K562 (cell line): ENCODE data around the gene LRP2. TPM values are rescaled to one million over a fixed set of nuclear protein-coding genes. Genes with fewer than 3 reads are reported as not detected.
A peak's percentile ranks its signal among the peaks of the same experiment; 100 is the strongest.

Experiments
- E2F3 ChIP-seq: fragments of 250-450 bp; sonication (Bioruptor Pico); IDR thresholded peaks from 2 replicates; pipeline ENCODE4 v1.4.0; 2020; ENCODE audit warnings: mild to moderate bottlenecking
- FOS ChIP-seq: IDR thresholded peaks from 3 replicates; pipeline ENCODE4 v1.6.1; 2011; ENCODE audit not compliant: insufficient read length; ENCODE audit errors: extremely low read depth
- HOXB6 ChIP-seq: fragments of 250-450 bp; sonication (Bioruptor Pico); IDR thresholded peaks from 2 replicates; pipeline ENCODE4 v1.5.1; 2022; ENCODE audit warnings: mild to moderate bottlenecking, borderline replicate concordance
- KDM1A ChIP-seq, 2 experiments: fragments of 450-650 bp; IDR thresholded peaks; 2 replicates each; pipeline ENCODE4 v1.6.1; 2016; ENCODE audit warnings: mild to moderate bottlenecking in 2 of 2
- MIER1 ChIP-seq: fragments of 450-650 bp; IDR thresholded peaks from 2 replicates; pipeline ENCODE4 v1.6.1; 2016; ENCODE audit warnings: antibody characterized with exemption, mild to moderate bottlenecking, low read depth
- TEAD1 ChIP-seq, 2 experiments: fragments of 450-650 bp in 1 of 2; sonication (generic) in 1 of 2; formaldehyde crosslinking; IDR thresholded peaks; 2 replicates each; pipeline versions ENCODE4 v1.4.0 to v1.8.0; 2020 to 2022; ENCODE audit warnings: mild to moderate bottlenecking in 2 of 2, missing genetic modification reagents in 1 of 2
- THRAP3 ChIP-seq: fragments of 450-650 bp; IDR thresholded peaks from 2 replicates; pipeline ENCODE4 v1.6.1; 2016; ENCODE audit warnings: mild to moderate bottlenecking, inconsistent platforms, borderline replicate concordance
- ZNF316 ChIP-seq: fragments of 450-650 bp; IDR thresholded peaks from 2 replicates; pipeline ENCODE4 v1.6.1; 2016
- ZNF318 ChIP-seq, 2 experiments: fragments of 450-650 bp; IDR thresholded peaks; 2 replicates each; pipeline ENCODE4 v1.6.1; 2016; ENCODE audit warnings: mild to moderate bottlenecking in 2 of 2, borderline replicate concordance in 1 of 2, low read depth in 1 of 2, moderate library complexity in 1 of 2
- polyA plus RNA-seq, 8 experiments: library from polyadenylated mRNA; depleted of rRNA in 4 of 8; stranded (reverse) in 5 of 8; unstranded in 3 of 8; fragments of >200 nt; fragmentation: Nextera tagmentation in 2 of 8; fragmentation: Illumina TruSeq in 1 of 8; extraction: Ambion mirVana in 2 of 8; extraction: Trizol in 1 of 8; gene quantifications; 2 replicates each; pipeline versions ENCODE4 v1.2.1 to v1.2.3, GENCODE V29; 2011 to 2014; ENCODE audit warnings: inconsistent platforms in 1 of 8, missing spikeins in 1 of 8
- total RNA-seq, 7 experiments: library from RNA; depleted of rRNA in 6 of 7; stranded (reverse); fragments of >200 nt in 6 of 7; fragmentation: Illumina TruSeq in 2 of 7; extraction: Trizol in 2 of 7; gene quantifications; 2 replicates each; pipeline versions ENCODE4 v1.2.1 to v1.2.3, GENCODE V29; 2011 to 2021; ENCODE audit warnings: low replicate concordance in 1 of 7
- TF ChIP-seq, protein P1 (sequence below): fragments of 450-650 bp; formaldehyde crosslinking; IDR thresholded peaks from 2 replicates; pipeline ENCODE4 v1.4.0; 2020; ENCODE audit warnings: mild to moderate bottlenecking
- TF ChIP-seq, protein P2 (sequence below): sonication (generic); formaldehyde crosslinking; IDR thresholded peaks from 2 replicates; pipeline ENCODE4 v1.8.0; 2023; ENCODE audit warnings: missing genetic modification reagents, mild to moderate bottlenecking, borderline replicate concordance
- TF ChIP-seq, protein P3 (sequence below): fragments of 250-450 bp; sonication (Bioruptor Pico); IDR thresholded peaks from 2 replicates; pipeline ENCODE4 v1.5.1; 2021; ENCODE audit warnings: mild to moderate bottlenecking

LRP2 gene
- total and polyA plus RNA-seq, 9 of the 15 experiments (the other 6 are each of a cell fraction or from before 2014, with no cell fraction given), result 0.04 to 0.18 (median 0.11) TPM; not detected in 1

GRCh38 chr2:169372561-169372960 lies 10.2 kb upstream of the LRP2 start (continued):
- TF ChIP-seq ZNF318 (IDR thresholded peaks at IDR 0.05; ENCODE audit: borderline replicate concordance in 1 of 2, low read depth in 1 of 2) (no peak), THRAP3 (no peak), E2F3 (no peak), HOXB6 (CRISPR knock-in tag) (no peak), ZNF316 (peak; percentile 73), TEAD1 (CRISPR knock-in tag; IDR thresholded peaks at IDR 0.05) (no peak), KDM1A (IDR thresholded peaks at IDR 0.05) (no peak), MIER1 (no peak), FOS (no peak)
- TF ChIP-seq, protein P1, sequence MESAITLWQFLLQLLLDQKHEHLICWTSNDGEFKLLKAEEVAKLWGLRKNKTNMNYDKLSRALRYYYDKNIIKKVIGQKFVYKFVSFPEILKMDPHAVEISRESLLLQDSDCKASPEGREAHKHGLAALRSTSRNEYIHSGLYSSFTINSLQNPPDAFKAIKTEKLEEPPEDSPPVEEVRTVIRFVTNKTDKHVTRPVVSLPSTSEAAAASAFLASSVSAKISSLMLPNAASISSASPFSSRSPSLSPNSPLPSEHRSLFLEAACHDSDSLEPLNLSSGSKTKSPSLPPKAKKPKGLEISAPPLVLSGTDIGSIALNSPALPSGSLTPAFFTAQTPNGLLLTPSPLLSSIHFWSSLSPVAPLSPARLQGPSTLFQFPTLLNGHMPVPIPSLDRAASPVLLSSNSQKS (CRISPR knock-in tag), result no peak
- TF ChIP-seq, protein P2, sequence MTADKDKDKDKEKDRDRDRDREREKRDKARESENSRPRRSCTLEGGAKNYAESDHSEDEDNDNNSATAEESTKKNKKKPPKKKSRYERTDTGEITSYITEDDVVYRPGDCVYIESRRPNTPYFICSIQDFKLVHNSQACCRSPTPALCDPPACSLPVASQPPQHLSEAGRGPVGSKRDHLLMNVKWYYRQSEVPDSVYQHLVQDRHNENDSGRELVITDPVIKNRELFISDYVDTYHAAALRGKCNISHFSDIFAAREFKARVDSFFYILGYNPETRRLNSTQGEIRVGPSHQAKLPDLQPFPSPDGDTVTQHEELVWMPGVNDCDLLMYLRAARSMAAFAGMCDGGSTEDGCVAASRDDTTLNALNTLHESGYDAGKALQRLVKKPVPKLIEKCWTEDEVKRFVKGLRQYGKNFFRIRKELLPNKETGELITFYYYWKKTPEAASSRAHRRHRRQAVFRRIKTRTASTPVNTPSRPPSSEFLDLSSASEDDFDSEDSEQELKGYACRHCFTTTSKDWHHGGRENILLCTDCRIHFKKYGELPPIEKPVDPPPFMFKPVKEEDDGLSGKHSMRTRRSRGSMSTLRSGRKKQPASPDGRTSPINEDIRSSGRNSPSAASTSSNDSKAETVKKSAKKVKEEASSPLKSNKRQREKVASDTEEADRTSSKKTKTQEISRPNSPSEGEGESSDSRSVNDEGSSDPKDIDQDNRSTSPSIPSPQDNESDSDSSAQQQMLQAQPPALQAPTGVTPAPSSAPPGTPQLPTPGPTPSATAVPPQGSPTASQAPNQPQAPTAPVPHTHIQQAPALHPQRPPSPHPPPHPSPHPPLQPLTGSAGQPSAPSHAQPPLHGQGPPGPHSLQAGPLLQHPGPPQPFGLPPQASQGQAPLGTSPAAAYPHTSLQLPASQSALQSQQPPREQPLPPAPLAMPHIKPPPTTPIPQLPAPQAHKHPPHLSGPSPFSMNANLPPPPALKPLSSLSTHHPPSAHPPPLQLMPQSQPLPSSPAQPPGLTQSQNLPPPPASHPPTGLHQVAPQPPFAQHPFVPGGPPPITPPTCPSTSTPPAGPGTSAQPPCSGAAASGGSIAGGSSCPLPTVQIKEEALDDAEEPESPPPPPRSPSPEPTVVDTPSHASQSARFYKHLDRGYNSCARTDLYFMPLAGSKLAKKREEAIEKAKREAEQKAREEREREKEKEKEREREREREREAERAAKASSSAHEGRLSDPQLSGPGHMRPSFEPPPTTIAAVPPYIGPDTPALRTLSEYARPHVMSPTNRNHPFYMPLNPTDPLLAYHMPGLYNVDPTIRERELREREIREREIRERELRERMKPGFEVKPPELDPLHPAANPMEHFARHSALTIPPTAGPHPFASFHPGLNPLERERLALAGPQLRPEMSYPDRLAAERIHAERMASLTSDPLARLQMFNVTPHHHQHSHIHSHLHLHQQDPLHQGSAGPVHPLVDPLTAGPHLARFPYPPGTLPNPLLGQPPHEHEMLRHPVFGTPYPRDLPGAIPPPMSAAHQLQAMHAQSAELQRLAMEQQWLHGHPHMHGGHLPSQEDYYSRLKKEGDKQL (CRISPR knock-in tag), result no peak
- TF ChIP-seq, protein P3, sequence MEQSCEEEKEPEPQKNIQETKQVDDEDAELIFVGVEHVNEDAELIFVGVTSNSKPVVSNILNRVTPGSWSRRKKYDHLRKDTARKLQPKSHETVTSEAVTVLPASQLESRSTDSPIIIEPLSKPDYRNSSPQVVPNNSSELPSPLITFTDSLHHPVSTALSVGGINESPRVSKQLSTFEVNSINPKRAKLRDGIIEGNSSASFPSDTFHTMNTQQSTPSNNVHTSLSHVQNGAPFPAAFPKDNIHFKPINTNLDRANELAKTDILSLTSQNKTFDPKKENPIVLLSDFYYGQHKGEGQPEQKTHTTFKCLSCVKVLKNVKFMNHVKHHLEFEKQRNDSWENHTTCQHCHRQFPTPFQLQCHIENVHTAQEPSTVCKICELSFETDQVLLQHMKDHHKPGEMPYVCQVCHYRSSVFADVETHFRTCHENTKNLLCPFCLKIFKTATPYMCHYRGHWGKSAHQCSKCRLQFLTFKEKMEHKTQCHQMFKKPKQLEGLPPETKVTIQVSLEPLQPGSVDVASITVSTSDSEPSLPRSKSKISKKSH (CRISPR knock-in tag), result no peak
